ENCODE data around the gene NEK11.
"Not testable (repeated sequence)": the region's sequence is repeated elsewhere in the genome, so short reads cannot be mapped to it uniquely, and the experiment has no call there.

The NEK11 gene

DNA sequence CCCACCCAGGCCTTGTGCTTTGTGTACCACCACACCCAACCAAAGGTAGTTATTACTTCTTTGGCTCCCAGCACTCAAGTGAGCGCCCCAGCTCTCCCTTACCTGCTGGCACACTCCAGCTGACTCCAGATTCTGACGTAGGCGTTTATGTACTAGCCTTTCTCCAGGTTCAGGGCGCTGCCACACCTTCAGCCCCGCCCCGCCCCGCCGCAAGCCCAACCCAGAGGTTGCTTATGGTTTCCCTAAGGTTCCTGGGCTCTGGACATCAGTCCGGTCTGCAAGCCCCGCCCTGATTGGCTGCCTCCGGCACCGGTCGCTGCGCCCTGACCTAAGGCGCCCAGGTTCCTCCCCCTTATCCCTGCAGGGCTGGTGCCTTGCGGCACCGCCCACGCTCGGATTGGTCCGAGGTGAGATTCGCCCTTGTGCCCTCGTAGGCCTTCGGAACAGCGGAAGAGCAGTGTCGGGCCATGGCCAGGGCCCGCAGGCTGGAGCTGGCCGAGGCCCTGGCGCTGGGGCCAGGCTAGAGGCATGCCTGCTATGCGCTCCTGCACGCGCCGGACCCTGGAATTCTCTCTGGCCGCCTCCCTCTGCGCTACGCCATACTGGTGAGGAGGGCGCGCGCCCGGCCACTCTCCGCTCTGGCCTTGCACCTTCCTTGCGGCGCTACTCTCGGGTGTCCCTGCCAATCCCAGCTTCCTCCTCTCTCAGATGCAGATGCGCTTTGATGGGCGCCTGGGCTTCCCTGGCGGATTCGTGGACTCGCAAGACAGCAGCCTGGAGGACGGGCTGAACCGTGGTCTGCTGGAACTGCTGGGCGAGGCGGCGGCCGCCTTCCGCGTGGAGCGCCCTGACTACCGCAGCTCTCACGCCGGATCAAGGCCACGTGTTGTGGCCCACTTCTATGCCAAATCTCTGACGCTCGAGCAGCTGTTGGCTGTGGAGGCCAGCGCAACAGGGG, 335.1 kb downstream of the NEK11 start:
- no peak for FAIRE-seq

DNA sequence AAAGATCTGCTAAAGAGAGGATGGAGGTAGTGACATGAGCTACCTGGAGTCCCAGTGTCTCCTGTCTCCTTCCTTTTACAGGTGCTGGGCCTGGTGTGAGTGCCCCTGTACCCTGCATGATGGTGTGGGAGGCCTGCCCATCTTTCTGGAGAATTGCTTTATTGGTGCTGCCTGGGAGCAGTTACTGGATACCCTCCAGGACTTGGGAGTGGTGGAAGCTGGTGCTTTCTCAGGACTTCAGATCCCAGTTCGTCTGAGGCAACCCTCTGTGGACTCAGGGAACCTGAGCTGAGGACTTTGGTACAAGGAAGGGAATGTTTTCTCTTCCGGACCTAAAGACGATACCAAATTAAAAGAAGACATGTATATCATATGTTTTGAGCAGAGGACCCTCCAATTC, 336.6 kb downstream of the NEK11 start:
- FAIRE-seq, result no peak

DNA sequence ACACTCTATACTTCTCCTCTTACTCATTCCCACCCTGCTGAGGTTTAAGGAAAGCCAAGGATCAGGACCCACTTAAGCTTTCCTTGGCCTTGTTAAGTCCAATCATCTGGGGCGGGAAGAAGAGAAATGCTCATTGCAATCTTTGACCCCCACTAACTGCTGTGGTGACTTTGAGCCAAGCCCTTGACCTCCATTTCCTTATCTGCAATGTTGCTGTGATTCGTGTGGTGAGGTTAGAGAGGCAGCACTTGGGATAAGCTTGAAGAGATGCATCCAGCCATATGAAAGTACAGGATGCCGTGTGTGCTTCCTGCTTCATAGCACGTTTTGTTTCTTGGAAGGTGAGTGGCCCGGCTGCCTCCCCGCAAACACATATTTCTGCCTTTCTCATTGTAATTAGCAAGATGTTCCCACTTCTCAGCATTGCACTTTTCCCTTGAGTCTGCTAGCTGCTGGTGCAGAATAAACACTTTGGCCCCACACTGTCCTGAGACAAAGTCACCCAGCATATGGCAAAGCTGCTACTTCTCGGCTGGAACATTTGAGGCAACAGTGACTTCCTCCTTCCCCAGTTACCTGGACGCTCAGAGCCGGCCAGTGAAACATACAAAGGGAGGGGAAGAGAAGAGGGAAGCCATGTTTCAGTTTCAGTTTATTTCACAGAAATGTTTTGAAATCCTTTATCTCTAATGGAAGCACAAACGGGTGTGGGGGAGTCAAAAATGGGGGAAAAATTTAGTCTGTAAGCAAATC, 344.4 kb downstream of the NEK11 start:
- no peak for FAIRE-seq

DNA sequence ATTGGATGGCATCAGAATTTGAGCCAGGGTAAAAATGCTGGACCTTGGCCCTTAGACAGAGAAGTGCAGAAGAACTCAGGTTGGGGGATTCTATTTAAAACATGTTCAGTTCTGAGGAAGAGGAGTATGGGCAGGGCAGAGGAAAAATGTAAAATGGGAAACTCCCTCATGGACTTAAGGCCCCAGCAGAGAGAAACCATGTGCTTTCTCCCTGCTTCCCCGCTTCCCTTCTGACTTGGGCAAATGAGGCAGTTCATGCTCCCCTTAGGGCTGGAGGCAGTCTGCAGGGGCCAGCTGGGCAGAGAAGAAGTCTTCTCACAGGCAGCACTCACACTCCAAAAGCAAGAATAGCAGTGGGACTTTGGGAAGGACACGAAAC, 345.0 kb downstream of the NEK11 start:
- no peak for FAIRE-seq

DNA sequence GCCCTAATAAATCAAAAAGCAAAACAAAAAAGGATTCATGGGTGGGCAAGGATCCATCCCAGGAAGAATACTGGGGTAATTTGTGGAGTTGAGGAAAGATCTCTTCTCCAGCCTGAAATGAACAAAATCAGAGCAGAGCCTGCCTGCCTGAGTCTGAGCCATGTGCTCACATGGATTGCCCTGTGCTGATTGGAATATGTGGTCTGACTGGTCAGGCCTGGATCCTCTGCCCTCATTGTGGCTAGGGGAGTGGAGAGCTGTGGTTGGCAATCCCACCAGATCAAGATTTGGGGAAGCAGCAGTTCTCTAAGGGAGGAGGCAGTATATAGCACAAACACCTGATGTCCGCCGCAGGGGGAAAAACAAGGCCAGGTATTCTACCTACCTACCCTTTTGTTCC, 348.1 kb downstream of the NEK11 start:
- FAIRE-seq, result no peak

DNA sequence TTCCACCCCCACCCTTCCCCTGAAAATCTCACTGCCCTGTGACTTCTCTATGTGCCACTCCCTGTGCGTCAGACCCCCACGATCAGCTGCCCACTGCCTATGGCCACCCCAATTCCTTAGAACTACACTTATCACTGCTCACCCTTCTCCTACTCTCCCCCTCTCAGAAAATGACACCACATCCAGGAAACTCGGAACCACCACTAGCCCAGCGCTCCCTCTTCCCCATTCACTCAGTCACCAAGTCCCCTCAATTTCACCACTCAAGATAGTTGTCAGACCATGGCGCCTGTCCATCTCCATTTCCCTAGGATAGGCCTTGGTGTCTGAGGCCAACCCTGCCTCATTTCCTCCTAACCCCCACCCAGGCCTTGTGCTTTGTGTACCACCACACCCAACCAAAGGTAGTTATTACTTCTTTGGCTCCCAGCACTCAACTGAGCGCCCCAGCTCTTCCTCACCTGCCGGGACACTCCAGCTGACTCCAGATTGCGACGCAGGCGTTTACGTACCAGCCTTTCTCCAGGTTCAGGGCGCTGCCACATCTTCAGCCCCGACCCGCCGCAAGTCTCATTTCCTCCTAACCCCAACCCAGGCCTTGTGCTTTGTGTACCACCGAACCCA, 354.3 kb downstream of the NEK11 start:
- FAIRE-seq, result not testable (repeated sequence)

DNA sequence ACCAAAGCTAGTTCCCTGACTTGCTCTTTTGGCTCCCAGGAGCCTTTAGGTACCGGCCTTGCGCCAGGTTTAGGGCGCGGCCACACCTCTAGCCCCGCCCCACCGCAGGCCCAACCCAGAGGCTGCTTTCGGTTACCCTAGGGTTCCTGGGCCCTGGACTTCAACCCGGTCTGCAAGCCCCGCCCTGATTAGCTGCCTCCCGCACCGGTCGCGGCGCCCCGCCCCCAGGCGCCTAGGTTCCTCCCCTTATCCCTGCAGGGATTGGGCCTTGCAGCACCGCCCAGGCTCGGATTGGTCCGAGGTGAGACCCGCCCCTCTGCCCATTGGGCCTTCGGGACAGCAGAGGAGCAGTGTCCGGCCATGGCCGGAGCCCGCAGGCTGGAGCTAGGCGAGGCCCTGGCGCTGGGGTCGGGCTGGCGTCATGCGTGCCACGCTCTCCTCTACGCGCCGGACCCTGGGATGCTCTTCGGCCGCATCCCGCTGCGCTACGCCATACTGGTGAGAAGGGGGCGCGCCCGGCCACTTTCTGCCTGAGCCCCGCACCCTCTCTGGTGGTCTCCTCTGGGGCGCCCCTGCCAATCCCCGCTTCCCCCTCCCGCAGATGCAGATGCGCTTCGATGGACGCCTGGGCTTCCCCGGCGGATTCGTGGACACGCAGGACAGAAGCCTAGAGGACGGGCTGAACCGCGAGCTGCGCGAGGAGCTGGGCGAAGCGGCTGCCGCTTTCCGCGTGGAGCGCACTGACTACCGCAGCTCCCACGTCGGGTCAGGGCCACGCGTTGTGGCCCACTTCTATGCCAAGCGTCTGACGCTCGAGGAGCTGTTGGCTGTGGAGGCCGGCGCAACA, 355.0 kb downstream of the NEK11 start, which contains the start of gene NUDT16:
NUDT16 (plus strand) TSS at position 330 of the 847 bp plus-strand sequence; CDS start at position 361, 31 bp downstream.
- FAIRE-seq, result peak; percentile 96

DNA sequence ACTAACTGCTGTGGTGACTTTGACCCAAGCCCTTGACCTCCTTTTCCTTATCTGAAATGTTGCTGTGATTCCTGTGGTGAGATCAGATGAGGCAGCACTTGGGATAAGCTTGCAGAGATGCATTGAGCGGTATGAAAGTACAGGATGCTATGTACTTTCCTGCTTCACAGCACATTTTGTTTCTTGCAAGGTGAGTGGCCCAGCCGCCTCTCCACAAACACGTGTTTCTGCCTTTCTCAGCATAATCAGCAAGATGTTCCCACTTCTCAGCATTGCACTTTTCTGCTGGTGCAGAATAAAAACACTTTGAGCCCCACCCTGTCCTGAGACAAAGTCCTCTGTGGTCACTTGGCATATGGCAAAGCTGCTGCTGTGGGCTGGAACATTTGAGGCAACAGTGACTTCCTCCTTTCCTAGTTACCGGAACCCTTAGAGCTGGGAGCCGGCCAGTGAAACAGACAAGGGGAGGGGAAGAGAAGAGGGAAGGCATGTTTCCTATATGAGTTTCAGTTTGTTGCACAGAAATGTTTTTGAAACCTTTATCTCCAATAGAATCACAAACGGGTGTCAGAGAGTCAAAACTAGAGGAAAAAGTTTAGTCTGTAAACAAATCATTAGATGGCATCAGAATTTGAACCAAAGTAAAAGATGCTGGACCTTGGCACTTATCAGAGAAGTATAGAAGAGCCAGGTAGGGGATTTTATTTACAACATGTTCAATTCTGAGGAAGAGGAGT, 359.9 kb downstream of the NEK11 start:
- FAIRE-seq, result no peak

DNA sequence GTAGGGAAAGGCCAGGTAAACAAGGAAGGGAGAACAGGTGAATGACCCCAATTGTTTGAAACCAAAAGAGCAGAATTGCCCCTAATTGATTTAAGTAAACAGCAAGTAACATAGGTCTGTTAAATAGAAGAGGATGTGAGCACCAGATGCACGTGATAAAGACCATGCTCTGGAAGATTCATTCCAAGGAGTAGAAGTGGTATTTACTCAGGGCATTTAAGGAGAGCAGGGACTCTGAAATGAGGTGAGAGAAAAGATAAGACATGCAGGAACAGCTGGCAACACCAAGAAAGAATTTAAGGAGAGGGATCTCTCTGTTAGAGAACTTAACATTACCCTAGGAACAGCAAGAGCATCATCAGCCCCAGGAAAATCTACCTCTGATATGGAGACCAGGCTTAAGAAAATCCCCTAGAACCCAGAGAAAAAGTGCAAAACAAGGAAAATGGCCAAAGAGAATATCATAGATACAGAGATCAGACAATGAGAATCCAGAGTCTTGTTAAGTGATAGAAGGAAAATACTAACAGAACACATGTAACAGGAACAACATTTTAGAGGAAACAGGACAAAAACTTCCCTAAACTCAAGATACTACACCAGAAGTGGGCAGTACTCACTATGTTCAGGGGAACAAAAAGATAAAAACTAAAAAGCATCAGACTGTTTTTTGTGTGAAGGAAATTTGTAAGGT, 361.3 kb downstream of the NEK11 start:
- FAIRE-seq, result no peak

DNA sequence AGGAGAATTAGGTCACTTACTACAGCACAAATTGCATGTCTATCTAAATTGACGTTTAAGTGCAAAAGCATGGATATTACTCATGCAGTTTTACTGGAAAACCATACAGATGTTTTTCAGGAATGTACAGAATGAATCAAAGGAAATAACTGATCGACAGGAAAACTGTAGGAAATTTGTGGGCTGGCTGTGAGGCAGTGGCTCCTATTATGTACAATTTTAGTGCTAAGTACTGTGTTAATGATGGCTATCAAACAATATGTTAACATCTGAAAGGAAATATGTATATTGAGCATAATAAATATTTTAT, 361.8 kb downstream of the NEK11 start:
- no peak for FAIRE-seq

DNA sequence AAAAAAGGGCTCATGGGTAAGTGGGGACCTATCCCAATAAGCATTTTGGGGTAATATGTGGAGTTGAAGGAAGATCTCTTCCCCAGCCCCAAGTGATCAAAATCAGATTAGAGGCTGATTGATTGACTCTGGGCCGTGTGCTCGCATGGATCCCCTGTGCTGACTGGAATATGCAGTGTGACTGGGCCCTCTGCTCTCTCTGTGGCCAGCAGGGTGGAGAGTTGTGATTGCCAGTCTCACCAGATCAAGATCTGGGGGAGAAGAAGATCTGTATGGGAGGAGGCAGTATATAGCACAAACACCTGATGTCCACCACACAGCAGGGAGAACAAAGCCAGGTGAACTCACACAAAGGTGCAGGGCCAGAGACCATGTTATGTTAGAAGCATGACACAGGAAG, 363.7 kb downstream of the NEK11 start:
- no peak for FAIRE-seq

DNA sequence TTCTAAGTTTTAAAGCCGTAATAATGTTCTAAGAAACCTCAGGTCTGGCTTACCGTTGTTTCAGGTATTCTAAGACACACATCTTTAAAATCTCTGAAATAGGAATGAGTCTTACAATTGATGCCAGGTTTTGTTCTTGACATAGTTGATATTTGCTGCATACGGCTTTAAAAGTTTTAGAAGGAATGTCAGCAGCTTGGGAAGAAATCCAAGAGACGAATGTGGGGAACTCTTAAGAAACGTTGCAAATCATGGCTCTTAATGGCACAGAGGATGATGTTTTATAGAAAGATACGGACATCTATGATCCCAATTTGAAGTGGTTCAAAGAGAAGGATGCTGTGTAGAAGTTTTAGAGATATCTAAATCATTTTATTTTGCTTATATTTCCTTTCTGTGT, 366.4 kb downstream of the NEK11 start:
- no peak for FAIRE-seq

DNA sequence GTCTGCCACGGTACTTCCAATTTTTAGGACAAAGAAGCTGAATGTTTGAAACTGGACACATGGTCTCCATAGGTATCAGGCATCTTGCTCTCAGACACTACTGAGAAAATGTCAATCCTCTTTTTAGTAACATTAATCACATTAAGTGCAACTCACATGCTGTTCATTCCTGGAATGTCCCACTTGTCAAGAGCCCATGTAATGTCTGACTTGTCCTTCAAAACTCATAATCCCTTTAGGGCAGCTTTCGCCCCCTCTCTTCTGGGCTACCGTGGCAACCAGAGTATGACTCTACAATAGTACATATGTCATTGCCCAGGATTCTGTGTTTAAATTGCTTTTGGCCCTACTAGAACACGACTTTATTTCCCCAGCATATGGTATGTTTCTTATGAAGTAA, 367.2 kb downstream of the NEK11 start:
- no peak for FAIRE-seq

DNA sequence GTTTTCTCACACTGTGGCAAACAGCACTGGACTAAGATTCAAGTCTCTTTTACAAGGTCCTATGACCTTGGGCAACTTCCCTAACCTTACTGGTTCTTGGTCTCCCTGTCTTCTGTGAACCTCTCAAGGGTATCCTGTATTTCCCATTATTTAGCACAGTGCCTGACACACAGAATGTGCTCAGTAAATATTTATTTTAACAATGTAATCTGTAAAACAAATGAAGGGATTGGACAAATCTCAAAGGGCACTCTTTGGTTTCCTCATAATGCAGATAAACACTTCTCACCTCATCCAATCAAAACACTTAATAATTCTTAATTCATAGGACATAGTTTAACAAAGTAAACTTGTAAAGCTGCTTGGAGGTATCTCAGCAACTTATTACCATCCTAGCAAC, 367.7 kb downstream of the NEK11 start:
- no peak for FAIRE-seq

DNA sequence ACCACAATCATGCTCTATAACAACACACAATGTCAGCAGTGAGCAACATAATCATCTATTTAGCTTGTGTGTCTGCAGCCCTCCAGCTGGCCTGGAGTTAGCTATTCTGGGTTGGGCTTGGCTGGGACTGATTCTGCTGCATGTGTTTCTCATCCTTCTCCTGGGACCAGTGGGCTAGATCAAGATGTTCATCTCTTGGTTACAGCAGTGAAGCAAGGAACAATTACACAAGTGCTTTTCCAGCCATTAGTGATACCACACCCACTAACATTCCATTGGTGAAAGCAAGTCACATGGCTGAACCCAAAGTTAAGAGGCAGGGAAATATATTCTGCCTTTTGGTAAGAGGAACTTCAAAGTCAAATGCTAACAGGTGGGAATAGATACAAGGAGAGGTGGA, 369.5 kb downstream of the NEK11 start:
- no peak for FAIRE-seq

DNA sequence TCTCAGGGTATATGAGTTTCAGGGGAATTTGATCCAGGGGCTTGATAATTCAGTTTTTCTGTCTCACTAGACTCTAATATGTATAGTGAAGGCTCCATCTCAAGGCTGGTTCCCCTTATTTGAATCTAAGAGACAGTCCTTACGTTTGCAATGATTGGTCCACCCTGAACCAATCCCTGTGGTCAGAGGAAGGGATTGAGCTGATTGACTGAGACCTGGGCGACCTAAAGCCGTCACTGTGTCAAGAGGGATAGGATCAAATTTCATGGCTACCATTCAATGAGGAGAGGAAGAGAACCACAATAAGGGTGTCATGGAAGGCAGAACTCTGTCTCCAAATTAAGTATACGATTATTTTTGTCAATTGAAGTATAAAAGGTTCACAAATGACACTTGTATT, 371.2 kb downstream of the NEK11 start:
- no peak for FAIRE-seq

Measured in TTC549 (cell line).